ENCODE measurements around the gene CD164. TPM values are rescaled to one million over a fixed set of nuclear protein-coding genes. Genes with fewer than 3 reads are reported as not detected.

CD164 gene
- total and polyA plus RNA-seq, 2 donors (not counting 3 experiments of a cell fraction or from before 2014, with no cell fraction given): 116 to 172 TPM

- no peak overlapping the region for H3K27ac ChIP-seq (ENCODE audit: insufficient read depth, low read depth, low read length)
- H3K4me1 ChIP-seq (ENCODE audit: control insufficient read depth, extremely low read depth, insufficient read depth, low read length): peaks cover 8% of the 10 kb centered on the region
- no peak overlapping the region for H3K9ac ChIP-seq (replicated peaks; ENCODE audit: extremely low read depth, insufficient read depth, low read length)
- BruUV-seq (replicated peaks): no TSS peak
- no peak for DNase-seq (ENCODE audit: low read depth, low spot score)
- no peaks in the 10 kb centered on the region for H3K9me1 ChIP-seq (replicated peaks; ENCODE audit: control insufficient read depth, extremely low read depth, insufficient read depth, low read length)
- dilution Hi-C loops (cut with MboI; ENCODE audit: extremely low pct_ligation_motif_present, low sequenced_read_pairs) (no loop called here), intact Hi-C loops (cut with micrococcal nuclease) (no loop called here)
- no peak overlapping the region for H3K4me2 ChIP-seq (ENCODE audit: insufficient read depth, low read length)
- ChIA-PET CTCF (no interaction called here), POLR2A (no interaction called here)
- no peaks in the 10 kb centered on the region for H3K27me3 ChIP-seq (ENCODE audit: control insufficient read depth in 2 of 2, insufficient read depth in 2 of 2, low read length in 2 of 2)
- H3K79me2 ChIP-seq (ENCODE audit: control insufficient read depth, insufficient read depth, low read length): no peaks in the 10 kb centered on the region
- no peak for FAIRE-seq
- no peaks in the 10 kb centered on the region for H3K9me3 ChIP-seq (replicated peaks; ENCODE audit: control insufficient read depth, insufficient read depth, low read length)
- no peaks in the 10 kb centered on the region for H4K20me1 ChIP-seq (replicated peaks; ENCODE audit: control insufficient read depth, extremely low read depth, insufficient read depth, low read length)
- H3K36me3 ChIP-seq (ENCODE audit: control insufficient read depth in 2 of 2, extremely low read depth in 1 of 2, insufficient read depth in 2 of 2, low read length in 2 of 2): no peaks in the 10 kb centered on the region
- H3K4me3 ChIP-seq (replicated peaks in 1 of 3; ENCODE audit: insufficient read depth in 1 of 3, low read depth in 1 of 3, low read length in 3 of 3): no peak overlapping the region
- H2AFZ ChIP-seq (ENCODE audit: low read depth, low read length): no peak overlapping the region
- TF ChIP-seq POLR2A (IDR thresholded peaks at IDR 0.05; ENCODE audit: low read depth, low read length) (no peak), POLR2AphosphoS5 (IDR thresholded peaks at IDR 0.05; ENCODE audit: insufficient read depth, low read depth, low read length) (no peak), MYC (IDR thresholded peaks at IDR 0.05; ENCODE audit: low read depth, low read length) (no peak), GATA2 (IDR thresholded peaks at IDR 0.05; ENCODE audit: insufficient read depth, insufficient read length, low read depth, low read length) (no peak), FOS (IDR thresholded peaks at IDR 0.05; ENCODE audit: borderline replicate concordance, insufficient read depth, low read length) (no peak), JUN (IDR thresholded peaks at IDR 0.05; ENCODE audit: borderline replicate concordance, insufficient read depth, insufficient read length, low read depth) (no peak), MAX (IDR thresholded peaks at IDR 0.05; ENCODE audit: insufficient read depth, insufficient read length) (no peak)
Measured at GRCh38 chr6:109321752-109322151, 60.5 kb downstream of the CD164 start.

DNA sequence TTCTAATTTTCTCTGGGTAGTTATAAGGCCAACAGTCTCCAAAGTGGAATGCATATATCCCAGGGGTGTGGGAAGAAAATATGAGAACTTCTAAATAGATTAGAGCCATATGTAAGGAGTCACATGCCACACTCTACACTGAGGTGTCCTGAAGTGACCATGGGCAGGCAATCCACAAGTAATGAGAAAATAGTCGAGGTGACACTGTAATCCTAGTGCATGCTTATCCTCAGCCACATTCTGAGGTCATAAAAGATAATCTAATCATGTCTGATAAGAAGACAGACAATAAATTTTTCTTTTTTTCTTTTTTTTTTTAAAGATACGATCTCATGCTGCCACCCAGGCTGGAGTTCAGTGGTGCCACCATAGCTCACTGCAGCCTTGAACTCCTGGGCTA is 62.2 kb downstream of the CD164 start:
- Histone ChIP-seq H3K9ac (replicated peaks; ENCODE audit: extremely low read depth, insufficient read depth, low read length) (no peak overlapping the region), H2AFZ (ENCODE audit: low read depth, low read length) (no peak overlapping the region), H3K79me2 (ENCODE audit: control insufficient read depth, insufficient read depth, low read length) (no peaks in the 10 kb centered on the region), H3K9me3 (replicated peaks; ENCODE audit: control insufficient read depth, insufficient read depth, low read length) (no peaks in the 10 kb centered on the region), H3K36me3 (ENCODE audit: control insufficient read depth in 2 of 2, extremely low read depth in 1 of 2, insufficient read depth in 2 of 2, low read length in 2 of 2) (no peaks in the 10 kb centered on the region), H3K4me2 (ENCODE audit: insufficient read depth, low read length) (no peak overlapping the region), H3K27ac (ENCODE audit: insufficient read depth, low read depth, low read length) (no peak overlapping the region), H3K4me1 (ENCODE audit: control insufficient read depth, extremely low read depth, insufficient read depth, low read length) (peaks cover 8% of the 10 kb centered on the region), H3K4me3 (replicated peaks in 1 of 3; ENCODE audit: insufficient read depth in 1 of 3, low read depth in 1 of 3, low read length in 3 of 3) (no peak overlapping the region), H3K27me3 (ENCODE audit: control insufficient read depth in 2 of 2, insufficient read depth in 2 of 2, low read length in 2 of 2) (no peaks in the 10 kb centered on the region), H4K20me1 (replicated peaks; ENCODE audit: control insufficient read depth, extremely low read depth, insufficient read depth, low read length) (no peaks in the 10 kb centered on the region), H3K9me1 (replicated peaks; ENCODE audit: control insufficient read depth, extremely low read depth, insufficient read depth, low read length) (no peaks in the 10 kb centered on the region)
- TF ChIP-seq JUN (IDR thresholded peaks at IDR 0.05; ENCODE audit: borderline replicate concordance, insufficient read depth, insufficient read length, low read depth): no peak
- TF ChIP-seq GATA2 (IDR thresholded peaks at IDR 0.05; ENCODE audit: insufficient read depth, insufficient read length, low read depth, low read length): no peak
- TF ChIP-seq, protein P1, sequence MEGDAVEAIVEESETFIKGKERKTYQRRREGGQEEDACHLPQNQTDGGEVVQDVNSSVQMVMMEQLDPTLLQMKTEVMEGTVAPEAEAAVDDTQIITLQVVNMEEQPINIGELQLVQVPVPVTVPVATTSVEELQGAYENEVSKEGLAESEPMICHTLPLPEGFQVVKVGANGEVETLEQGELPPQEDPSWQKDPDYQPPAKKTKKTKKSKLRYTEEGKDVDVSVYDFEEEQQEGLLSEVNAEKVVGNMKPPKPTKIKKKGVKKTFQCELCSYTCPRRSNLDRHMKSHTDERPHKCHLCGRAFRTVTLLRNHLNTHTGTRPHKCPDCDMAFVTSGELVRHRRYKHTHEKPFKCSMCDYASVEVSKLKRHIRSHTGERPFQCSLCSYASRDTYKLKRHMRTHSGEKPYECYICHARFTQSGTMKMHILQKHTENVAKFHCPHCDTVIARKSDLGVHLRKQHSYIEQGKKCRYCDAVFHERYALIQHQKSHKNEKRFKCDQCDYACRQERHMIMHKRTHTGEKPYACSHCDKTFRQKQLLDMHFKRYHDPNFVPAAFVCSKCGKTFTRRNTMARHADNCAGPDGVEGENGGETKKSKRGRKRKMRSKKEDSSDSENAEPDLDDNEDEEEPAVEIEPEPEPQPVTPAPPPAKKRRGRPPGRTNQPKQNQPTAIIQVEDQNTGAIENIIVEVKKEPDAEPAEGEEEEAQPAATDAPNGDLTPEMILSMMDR (IDR thresholded peaks at IDR 0.05; ENCODE audit: extremely low read depth in 1 of 2, insufficient read depth in 1 of 2, low read depth in 1 of 2, low read length in 2 of 2): no peak
- no peak for TF ChIP-seq EZH2 (IDR thresholded peaks at IDR 0.05; ENCODE audit: borderline replicate concordance, low read depth, low read length, severe bottlenecking)
- FAIRE-seq (no peak), DNase-seq (ENCODE audit: low read depth, low spot score) (no peak)
- BruUV-seq (replicated peaks): no TSS peak
- ChIA-PET POLR2A (no interaction called here), CTCF (interaction anchor here (0.7 kb wide), 1 partner anchor 114 kb away, joined by 3 read pairs; no protein-coding TSS in a partner anchor)
- intact Hi-C loops (cut with micrococcal nuclease) (no loop called here), dilution Hi-C loops (cut with MboI; ENCODE audit: extremely low pct_ligation_motif_present, low sequenced_read_pairs) (no loop called here)

All from endothelial cell of umbilical vein (primary cell).